Activated CD8-positive, alpha-beta memory T cell treated with anti-CD3 and anti-CD28 coated beads, Interleukin-2, amount 50 U/mL, for 1 hour (primary cell): Measurements from ENCODE around the gene SERINC3.

Source experiments
- DNase-seq: peaks from one replicate; pipeline ENCODE4 v3.0.0-alpha.2; 2020; ENCODE audit errors: extremely low read depth

SERINC3 gene

GRCh38 chr20:44532981-44533331, 11.1 kb upstream of the SERINC3 start:
- DNase-seq: no peak

DNA sequence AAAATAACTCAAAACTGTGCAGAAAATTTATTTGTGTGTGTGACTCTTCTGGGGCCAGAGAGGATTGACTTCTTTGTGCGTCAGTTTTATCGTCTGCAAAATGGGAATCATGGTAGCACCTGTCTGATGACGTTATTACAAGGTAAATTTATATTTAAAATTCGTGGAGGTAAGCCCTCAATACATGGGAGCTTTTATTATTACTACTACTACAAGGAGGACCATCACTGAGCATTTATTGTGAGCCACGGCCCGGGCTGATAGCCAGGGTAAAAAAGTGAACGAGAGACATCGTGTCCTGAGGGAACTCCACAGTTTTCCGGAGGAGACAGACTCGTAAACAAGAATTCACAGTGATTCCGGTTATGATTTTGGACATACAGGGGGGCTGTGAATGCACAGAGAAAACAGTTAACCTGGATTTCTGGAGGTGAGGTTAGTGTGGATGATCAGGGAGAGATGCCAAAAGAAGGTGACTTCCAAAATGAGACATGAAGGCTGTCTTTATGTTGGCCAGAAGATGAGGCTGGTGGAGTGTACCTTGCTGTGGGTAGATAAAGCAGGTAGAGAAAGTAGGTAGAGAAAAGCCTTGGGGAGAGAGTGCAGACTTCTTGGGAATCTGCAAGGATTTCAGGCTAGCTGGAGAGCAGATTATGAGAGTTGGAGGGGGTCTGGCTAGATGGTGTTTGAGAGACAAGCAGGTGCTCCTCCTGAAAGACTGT, 10.6 kb upstream of the SERINC3 start:
- DNase-seq: no peak

DNA sequence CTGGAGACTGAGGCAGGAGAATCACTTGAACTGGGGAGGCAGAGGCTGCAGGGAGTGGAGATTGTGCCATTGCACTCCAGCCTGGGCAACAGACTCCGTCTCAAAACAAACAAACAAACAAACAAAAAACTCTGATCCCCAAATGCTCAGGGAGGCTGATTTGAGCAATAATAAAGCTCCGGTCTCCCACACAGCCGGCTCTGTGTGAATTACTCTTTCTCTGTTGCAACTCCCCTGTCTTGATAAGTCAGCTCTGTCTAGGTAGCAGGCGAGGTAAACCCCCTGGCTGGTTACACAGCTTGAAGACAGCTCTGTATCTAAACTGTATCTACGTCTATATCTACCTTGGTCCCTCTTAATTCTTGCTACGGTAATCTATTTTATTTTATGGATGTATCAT, 6.4 kb upstream of the SERINC3 start:
- DNase-seq: no peak

DNA sequence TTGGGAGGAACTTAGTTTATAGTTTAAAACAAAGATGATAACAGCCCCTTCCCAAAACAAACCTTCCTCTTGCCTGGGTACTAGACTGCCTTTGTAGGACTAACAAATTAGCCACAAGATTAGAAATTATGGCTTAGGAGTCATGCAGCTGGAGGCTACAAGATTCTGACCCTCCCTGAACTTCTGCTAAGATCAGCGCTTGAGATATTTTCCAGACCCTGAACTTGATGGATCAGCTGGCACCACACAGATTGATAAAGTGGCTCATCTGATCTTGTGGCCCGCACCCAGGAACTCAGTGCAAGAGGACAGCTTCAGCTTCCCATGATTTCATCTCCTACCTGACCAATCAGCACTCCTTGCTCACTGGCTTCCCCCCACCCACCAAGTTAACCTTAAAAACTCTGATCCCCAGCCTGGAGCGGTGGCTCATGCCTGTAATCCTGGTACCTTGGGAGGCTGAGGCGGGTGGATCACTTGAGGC, 5.9 kb upstream of the SERINC3 start:
- DNase-seq: no peak

- DNase-seq: no peak
Measured at GRCh38 chr20:44526129-44526528, 4.3 kb upstream of the SERINC3 start.

- DNase-seq: no peak
Measured at GRCh38 chr20:44523746-44524145, 1.9 kb upstream of the SERINC3 start.

GRCh38 chr20:44522841-44523240, 971 bp upstream of the SERINC3 start:
- no peak for DNase-seq

- no peak for DNase-seq
Measured at GRCh38 chr20:44520881-44521280, 989 bp downstream of the SERINC3 start.

GRCh38 chr20:44518248-44518647, 3.6 kb downstream of the SERINC3 start:
- DNase-seq: no peak

DNA sequence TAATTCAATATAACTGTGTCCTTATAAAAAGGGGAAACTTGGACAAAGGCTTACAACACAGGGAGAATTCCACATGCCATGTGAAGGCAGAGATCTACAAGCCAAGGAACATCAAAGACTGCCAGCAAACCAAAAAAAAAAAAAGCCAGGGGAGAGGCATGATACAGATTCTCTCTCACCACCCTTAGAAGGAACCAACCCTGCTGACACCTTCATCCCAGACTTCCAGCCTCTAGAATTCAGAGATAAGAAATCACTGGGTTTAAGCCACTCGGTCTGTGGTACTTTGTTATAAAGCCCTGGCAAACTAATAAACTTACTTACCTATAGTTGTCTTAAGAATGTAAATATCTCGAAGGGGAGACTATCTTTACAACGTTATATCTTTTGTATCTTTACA, 4.4 kb downstream of the SERINC3 start:
- no peak for DNase-seq

- DNase-seq: no peak
Measured at GRCh38 chr20:44516491-44516890, 5.4 kb downstream of the SERINC3 start.

- no peak for DNase-seq
Measured at GRCh38 chr20:44513871-44514270, 8.0 kb downstream of the SERINC3 start.

DNA sequence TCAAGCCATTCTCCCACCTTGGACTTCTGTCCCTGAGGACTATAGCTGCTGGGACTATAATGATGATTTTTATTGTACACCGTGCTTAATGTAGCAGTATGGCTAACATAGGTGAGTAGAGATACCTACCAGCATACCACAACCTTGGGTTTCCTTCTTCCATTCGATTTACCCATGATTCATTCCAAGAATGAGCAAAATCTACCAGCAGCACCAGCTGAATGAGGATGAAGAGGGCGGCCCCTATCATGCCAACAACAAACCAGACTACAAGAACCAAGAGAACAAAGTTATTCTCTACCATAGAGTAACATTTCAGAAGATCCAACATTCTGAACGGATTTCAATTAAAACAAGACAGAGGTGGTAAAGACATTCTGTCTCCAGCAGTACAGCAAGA, 12.1 kb downstream of the SERINC3 start:
- DNase-seq: no peak

DNA sequence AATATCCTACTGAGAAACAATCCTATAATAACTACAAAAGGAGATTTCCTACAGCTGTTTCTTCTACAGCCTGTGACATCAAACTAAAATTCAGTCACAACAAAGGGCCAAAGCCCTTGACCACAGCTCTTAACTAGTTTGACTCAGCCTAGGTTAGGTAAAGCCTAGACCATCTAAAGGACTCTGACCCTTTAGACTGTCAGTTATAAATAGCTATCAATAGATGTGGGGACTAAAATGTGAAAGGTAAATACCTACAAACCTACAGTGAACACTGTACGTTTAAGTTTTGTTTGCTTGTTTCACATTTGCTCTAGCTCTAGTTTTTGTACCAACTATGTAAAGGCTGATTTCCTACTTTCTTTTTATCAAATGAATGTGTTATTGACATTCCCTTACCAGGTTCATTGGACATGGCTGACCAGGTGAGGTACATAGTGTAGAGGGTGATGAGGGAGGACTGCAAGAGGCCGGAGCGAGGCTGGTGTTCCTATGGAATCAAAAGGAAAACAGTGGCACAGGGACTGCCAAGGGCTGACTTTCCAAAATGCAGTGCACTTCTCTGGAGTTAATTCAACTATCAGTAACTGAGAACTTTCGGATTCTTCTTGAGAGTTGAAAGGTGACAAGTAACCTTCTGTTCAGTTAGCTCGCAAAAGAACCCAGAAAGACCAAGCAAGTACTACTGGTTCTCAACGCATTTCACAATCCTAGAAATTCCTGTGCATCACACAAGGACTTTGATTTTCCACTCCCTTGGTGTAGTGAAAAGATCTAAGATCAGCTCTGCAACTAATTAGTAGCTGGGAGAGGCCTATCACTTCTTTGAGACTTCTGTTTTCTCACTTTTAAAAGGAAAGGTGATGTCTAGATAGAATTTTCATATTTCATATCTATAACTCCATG, 17.2 kb downstream of the SERINC3 start:
- DNase-seq: no peak

- DNase-seq: no peak
Measured at GRCh38 chr20:44502968-44503367, 18.9 kb downstream of the SERINC3 start.

GRCh38 chr20:44501448-44501847, 20.4 kb downstream of the SERINC3 start:
- DNase-seq: no peak

DNA sequence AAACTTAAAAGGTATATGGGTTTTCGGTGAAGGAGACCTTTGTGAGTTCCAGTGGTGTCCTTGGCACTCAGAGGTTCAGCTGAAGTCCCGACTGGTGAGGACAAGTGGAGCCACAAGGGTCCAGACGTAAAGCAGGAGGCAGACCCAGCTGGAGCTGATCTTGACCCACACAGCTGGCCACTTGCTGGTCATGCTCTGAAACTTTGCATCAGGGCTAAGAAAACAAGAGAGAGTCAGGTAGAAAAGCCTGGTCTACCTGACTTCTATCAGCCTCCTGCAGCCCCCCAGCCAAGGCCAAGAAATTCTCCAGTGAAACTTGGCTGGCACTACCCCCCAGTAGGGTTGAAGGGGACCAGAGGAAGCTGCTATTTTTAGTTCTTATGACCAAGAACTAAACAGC, 21.6 kb downstream of the SERINC3 start:
- DNase-seq: no peak

DNA sequence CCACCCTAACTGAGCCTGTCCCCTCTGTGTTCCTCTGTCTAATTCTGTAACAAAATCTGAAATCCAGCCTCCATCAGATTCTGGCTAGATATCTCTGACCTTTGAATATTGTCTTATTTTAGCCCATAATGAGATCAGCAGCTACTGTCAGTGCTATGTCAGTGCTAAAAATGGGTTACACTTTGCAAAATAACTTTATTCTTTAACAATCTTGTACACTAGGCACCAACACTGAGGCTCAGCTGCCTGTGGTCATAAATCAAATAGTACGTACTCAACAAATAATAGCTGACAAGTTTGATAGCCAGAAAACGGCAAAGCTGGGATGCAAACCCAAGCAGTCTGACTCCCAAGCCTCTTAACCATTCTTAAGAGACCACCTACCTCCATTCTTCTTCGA, 24.1 kb downstream of the SERINC3 start:
- DNase-seq: no peak

GRCh38 chr20:44496976-44497375, 24.9 kb downstream of the SERINC3 start:
- DNase-seq: no peak

- no peak for DNase-seq
Measured at GRCh38 chr20:44495802-44496481, 25.9 kb downstream of the SERINC3 start.

DNA sequence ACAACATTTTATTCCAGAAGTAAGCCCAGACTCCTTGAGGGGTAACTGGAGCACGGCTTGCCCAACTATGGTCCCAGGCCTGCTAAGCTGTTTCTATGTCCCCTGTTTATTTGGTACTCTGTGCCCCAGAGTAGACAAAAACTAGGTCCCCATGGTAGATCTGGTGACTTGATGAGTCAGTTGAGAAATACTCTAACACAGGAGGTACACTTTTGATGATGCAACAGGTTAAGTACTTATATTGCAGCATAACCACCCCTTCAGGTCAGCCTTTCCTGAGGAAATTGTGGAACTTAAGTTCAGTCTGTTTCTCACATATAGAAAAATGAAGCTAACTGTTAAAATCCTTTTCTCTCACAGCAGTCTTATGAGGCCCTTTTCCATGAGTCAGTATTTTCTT, 26.6 kb downstream of the SERINC3 start:
- no peak for DNase-seq

- DNase-seq: no peak
Measured at GRCh38 chr20:44494681-44495080, 27.2 kb downstream of the SERINC3 start.

GRCh38 chr20:44494266-44494665, 27.6 kb downstream of the SERINC3 start:
- DNase-seq: no peak
